Upper lobe of right lung (tissue), 1 donor: ENCODE measurements around the gene YIF1B. TPM values are rescaled to one million over a fixed set of nuclear protein-coding genes. Genes with fewer than 3 reads are reported as not detected.
"Not testable (repeated sequence)": the region's sequence is repeated elsewhere in the genome, so short reads cannot be mapped to it uniquely, and the experiment has no call there.

ENCODE experiments used
- ATAC-seq: fragments of 200-7000 bp; cut with Tn5 transposase; one replicate; pipeline ENCODE4 v1.9.1; 2020; ENCODE audit warnings: mild to moderate bottlenecking, moderate library complexity
- DNase-seq: peaks from one replicate; pipeline ENCODE4 v3.0.0-alpha.2; 2020
- H3K27ac ChIP-seq: fragments of 200-600 bp; one replicate; pipeline ENCODE4 v1.8.0; 2022
- H3K27me3 ChIP-seq: fragments of 200-600 bp; one replicate; pipeline ENCODE4 v1.8.0; 2022; ENCODE audit warnings: mild to moderate bottlenecking
- H3K36me3 ChIP-seq: fragments of 200-600 bp; one replicate; pipeline ENCODE4 v1.8.0; 2022
- H3K4me1 ChIP-seq: fragments of 200-600 bp; one replicate; pipeline ENCODE4 v1.8.0; 2022
- H3K4me3 ChIP-seq: fragments of 200-600 bp; one replicate; pipeline ENCODE4 v1.8.0; 2022; ENCODE audit warnings: mild to moderate bottlenecking
- H3K9me3 ChIP-seq: fragments of 200-600 bp; one replicate; pipeline ENCODE4 v1.8.0; 2022
- CTCF ChIP-seq: fragments of 200-600 bp; IDR thresholded peaks from one replicate; pipeline ENCODE4 v1.8.0; 2022; ENCODE audit warnings: antibody characterized with exemption
- intact Hi-C: fragments of 100-400 bp; cut with DNase I; formaldehyde crosslinking; loops from one replicate; pipeline ENCODE4 v1.11.0; 2022
- total RNA-seq: library from RNA; stranded (reverse); fragmentation: NEBNext Ultra II Directional; extraction: Animal tissue kit (Norgen Biotek cat#: 25700); gene quantifications from one replicate; pipeline ENCODE4 v1.2.1, GENCODE V29; 2021
- donor health status: DM: no; HTN: yes; CAD: no; lungs with severe emphysema.

Gene YIF1B
- total RNA-seq, 1 donor from 2014 or later, result 37.3 TPM

- H3K27me3 ChIP-seq, result no peaks in the 10 kb centered on the region
- H3K9me3 ChIP-seq, result no peaks in the 10 kb centered on the region
- ATAC-seq (peak; percentile 32), DNase-seq (no peak)
- H3K4me3 ChIP-seq, result peak within 1 kb of the TSS; percentile 64
- TF ChIP-seq CTCF, result no peak
- H3K27ac ChIP-seq, result peak within 1 kb of the TSS; percentile 86
- H3K36me3 ChIP-seq, result no peaks in the 10 kb centered on the region
- peaks cover 16% of the 10 kb centered on the region for H3K4me1 ChIP-seq
- intact Hi-C loops, result no loop called here
Measured at GRCh38 chr19:38264486-38265212, 51.1 kb downstream of the YIF1B start, which contains the start of gene SPINT2. Gene SPINT2 (plus strand): TSS chr19:38264573. CDS start chr19:38264893, 320 bp downstream.

- intact Hi-C loops, result no loop called here
- TF ChIP-seq CTCF, result no peak
- peak; percentile 94 for ATAC-seq
- Histone ChIP-seq H3K9me3 (no peaks in the 10 kb centered on the region), H3K36me3 (no peaks in the 10 kb centered on the region), H3K4me1 (peaks cover 16% of the 10 kb centered on the region), H3K4me3 (peak overlapping the region; percentile 64), H3K27me3 (no peaks in the 10 kb centered on the region), H3K27ac (peak overlapping the region; percentile 86)
- peak; percentile 96 for DNase-seq
Measured at GRCh38 chr19:38263689-38264485, 51.9 kb downstream of the YIF1B start.

GRCh38 chr19:38262585-38263268 is 53.0 kb downstream of the YIF1B start:
- Histone ChIP-seq H3K4me3 (no peak overlapping the region), H3K27me3 (no peaks in the 10 kb centered on the region), H3K4me1 (peaks cover 16% of the 10 kb centered on the region), H3K27ac (no peak overlapping the region), H3K9me3 (no peaks in the 10 kb centered on the region), H3K36me3 (no peaks in the 10 kb centered on the region)
- no peak for ATAC-seq
- intact Hi-C loops, result no loop called here
- no peak for DNase-seq
- no peak for TF ChIP-seq CTCF

- H3K27me3 ChIP-seq, H3K27ac ChIP-seq, intact Hi-C loops, H3K9me3 ChIP-seq, ATAC-seq, DNase-seq, H3K36me3 ChIP-seq, H3K4me3 ChIP-seq: not testable (repeated sequence)
- H3K4me1 ChIP-seq, result peaks cover 12% of the 10 kb centered on the region
Measured at GRCh38 chr19:38261942-38262341, 53.8 kb downstream of the YIF1B start.

GRCh38 chr19:38255383-38256014 is 60.2 kb downstream of the YIF1B start:
- ATAC-seq, result peak; percentile 2
- peaks cover 11% of the 10 kb centered on the region for H3K4me1 ChIP-seq

More at GRCh38 chr19:38255383-38256014, 60.2 kb downstream of the YIF1B start:
- Histone ChIP-seq H3K9me3 (no peaks in the 10 kb centered on the region), H3K36me3 (no peaks in the 10 kb centered on the region), H3K27ac (peak overlapping the region; percentile 78), H3K4me3 (peak overlapping the region; percentile 60), H3K27me3 (peaks cover 13% of the 10 kb centered on the region)
- no peak for TF ChIP-seq CTCF
- no peak for DNase-seq
- intact Hi-C loops, result no loop called here
